KMS-11 (cell line): ENCODE data around the gene CYGB.

Experiments used
- H2AFZ ChIP-seq: fragments of 200-600 bp; sonication (generic); 2 replicates; pipeline ENCODE4 v1.6.1; 2016; ENCODE audit warnings: antibody characterized with exemption, mixed run types, low read depth
- H3K27ac ChIP-seq: fragments of 200-600 bp; sonication (generic); 2 replicates; pipeline ENCODE4 v1.6.1; 2016; ENCODE audit warnings: mild to moderate bottlenecking, mixed run types
- H3K27me3 ChIP-seq: fragments of 200-600 bp; sonication (generic); 2 replicates; pipeline ENCODE4 v1.6.1; 2017; ENCODE audit warnings: mild to moderate bottlenecking, low read depth, mixed run types, moderate library complexity; ENCODE audit not compliant: insufficient read depth
- H3K36me3 ChIP-seq: fragments of 200-600 bp; sonication (generic); 2 replicates; pipeline ENCODE4 v1.6.1; 2017; ENCODE audit warnings: mild to moderate bottlenecking, mixed run types; ENCODE audit not compliant: insufficient read depth
- H3K4me1 ChIP-seq: fragments of 200-600 bp; sonication (generic); 2 replicates; pipeline ENCODE4 v1.6.1; 2016; ENCODE audit warnings: mild to moderate bottlenecking, low read depth, mixed run types; ENCODE audit not compliant: poor library complexity, severe bottlenecking
- H3K4me2 ChIP-seq: fragments of 200-600 bp; sonication (generic); 2 replicates; pipeline ENCODE4 v1.7.0; 2016; ENCODE audit warnings: mild to moderate bottlenecking, mixed run types
- H3K4me3 ChIP-seq: fragments of 200-600 bp; sonication (generic); IDR thresholded peaks from 2 replicates; pipeline ENCODE4 v1.6.1; 2017; ENCODE audit warnings: low read depth, low read length, mixed read lengths; ENCODE audit not compliant: insufficient read depth
- H3K79me2 ChIP-seq: fragments of 200-600 bp; sonication (generic); 2 replicates; pipeline ENCODE4 v1.6.1; 2016; ENCODE audit warnings: low read depth, mixed run types; ENCODE audit not compliant: insufficient read depth
- H3K9ac ChIP-seq: fragments of 200-600 bp; sonication (generic); 2 replicates; pipeline ENCODE4 v1.6.1; 2016; ENCODE audit warnings: mild to moderate bottlenecking, mixed run types
- H4K20me1 ChIP-seq: fragments of 200-600 bp; sonication (generic); 2 replicates; pipeline ENCODE4 v1.6.1; 2016; ENCODE audit warnings: mild to moderate bottlenecking, mixed run types; ENCODE audit not compliant: insufficient read depth
- CTCF ChIP-seq: fragments of 200-600 bp; sonication (generic); conservative IDR thresholded peaks from 2 replicates; pipeline ENCODE4 v1.6.1; 2017; ENCODE audit warnings: low read depth, mild to moderate bottlenecking, antibody characterized with exemption, low read length, moderate library complexity, mixed read lengths

Gene CYGB

GRCh38 chr17:76573096-76573495 is 35.6 kb upstream of the CYGB start:
- Histone ChIP-seq H3K4me3 (no peak overlapping the region), H3K4me1 (no peaks in the 10 kb centered on the region), H3K27me3 (no peaks in the 10 kb centered on the region), H3K9ac (no peak overlapping the region), H3K36me3 (no peaks in the 10 kb centered on the region), H4K20me1 (no peaks in the 10 kb centered on the region), H3K4me2 (no peak overlapping the region), H3K79me2 (no peaks in the 10 kb centered on the region), H2AFZ (no peak overlapping the region), H3K27ac (no peak overlapping the region)
- TF ChIP-seq CTCF: no peak

- Histone ChIP-seq H3K4me1 (peaks cover 5% of the 10 kb centered on the region), H2AFZ (no peak overlapping the region), H3K9ac (no peak overlapping the region), H3K4me2 (no peak overlapping the region), H3K27me3 (no peaks in the 10 kb centered on the region), H3K36me3 (no peaks in the 10 kb centered on the region), H4K20me1 (no peaks in the 10 kb centered on the region), H3K27ac (no peak overlapping the region), H3K4me3 (no peak overlapping the region), H3K79me2 (no peaks in the 10 kb centered on the region)
- no peak for TF ChIP-seq CTCF
These were observed 34.8 kb upstream of the CYGB start for GRCh38 chr17:76572201-76572910.

GRCh38 chr17:76570877-76571471 is 33.5 kb upstream of the CYGB start:
- H3K4me2 ChIP-seq: no peak overlapping the region
- no peak overlapping the region for H3K27ac ChIP-seq
- H3K9ac ChIP-seq: no peak overlapping the region
- H3K4me3 ChIP-seq: no peak overlapping the region
- H3K79me2 ChIP-seq: no peaks in the 10 kb centered on the region
- peaks cover 19% of the 10 kb centered on the region for H3K4me1 ChIP-seq
- H3K36me3 ChIP-seq: no peaks in the 10 kb centered on the region
- TF ChIP-seq CTCF: no peak
- no peak overlapping the region for H2AFZ ChIP-seq
- 0 out of 2 replicates have a peak, but pooled peaks cover 2% of the 10 kb centered on the region for H4K20me1 ChIP-seq
- H3K27me3 ChIP-seq: no peaks in the 10 kb centered on the region

- no peaks in the 10 kb centered on the region for H3K27me3 ChIP-seq
- TF ChIP-seq CTCF: no peak
- H3K4me3 ChIP-seq: no peak overlapping the region
- no peaks in the 10 kb centered on the region for H3K36me3 ChIP-seq
- peaks cover 24% of the 10 kb centered on the region for H3K4me1 ChIP-seq
- no peak overlapping the region for H3K4me2 ChIP-seq
- no peak overlapping the region for H3K27ac ChIP-seq
- no peaks in the 10 kb centered on the region for H3K79me2 ChIP-seq
- no peak overlapping the region for H3K9ac ChIP-seq
- H4K20me1 ChIP-seq: 0 out of 2 replicates have a peak, but pooled peaks cover 6% of the 10 kb centered on the region
- no peak overlapping the region for H2AFZ ChIP-seq
These were observed 32.9 kb upstream of the CYGB start for GRCh38 chr17:76570457-76570856.
